GM18867 (cell line): ENCODE results near the gene KNTC1.
A peak's percentile ranks its signal among the peaks of the same experiment; 100 is the strongest.
"Not testable (repeated sequence)": the region's sequence is repeated elsewhere in the genome, so short reads cannot be mapped to it uniquely, and the experiment has no call there.

Experiments
- ATAC-seq: cut with Tn5 transposase; IDR thresholded peaks from one replicate; pipeline ENCODE4 v1.9.1; 2021; ENCODE audit warnings: mild to moderate bottlenecking, moderate library complexity; ENCODE audit not compliant: unreplicated experiment

KNTC1 gene

DNA sequence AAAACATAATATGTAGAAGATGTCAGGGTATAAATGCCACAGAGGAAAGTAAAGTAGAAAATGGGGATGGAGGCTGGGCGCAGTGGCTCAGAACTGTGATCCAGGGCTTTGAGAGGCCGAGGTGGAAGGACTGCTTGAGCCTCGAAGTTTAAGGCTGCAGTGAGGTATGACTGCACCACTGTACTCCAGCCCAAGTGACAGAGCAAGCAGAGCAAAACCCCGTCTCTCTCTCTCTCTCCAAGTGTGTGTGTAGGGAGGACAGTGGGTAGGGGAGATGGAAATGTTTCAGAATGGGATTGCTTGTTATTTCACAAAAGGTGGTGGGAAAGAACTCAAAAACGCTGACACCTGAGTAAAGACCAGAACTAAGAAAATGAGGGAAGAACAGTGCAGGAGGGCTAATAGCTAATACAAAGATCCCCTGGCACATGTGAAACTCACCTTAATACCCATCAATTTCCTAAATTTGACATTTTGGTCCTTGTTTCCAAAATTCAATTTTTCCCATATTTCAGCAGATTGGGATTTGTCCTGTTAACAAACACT, 20.6 kb upstream of the KNTC1 start:
- no peak for ATAC-seq

DNA sequence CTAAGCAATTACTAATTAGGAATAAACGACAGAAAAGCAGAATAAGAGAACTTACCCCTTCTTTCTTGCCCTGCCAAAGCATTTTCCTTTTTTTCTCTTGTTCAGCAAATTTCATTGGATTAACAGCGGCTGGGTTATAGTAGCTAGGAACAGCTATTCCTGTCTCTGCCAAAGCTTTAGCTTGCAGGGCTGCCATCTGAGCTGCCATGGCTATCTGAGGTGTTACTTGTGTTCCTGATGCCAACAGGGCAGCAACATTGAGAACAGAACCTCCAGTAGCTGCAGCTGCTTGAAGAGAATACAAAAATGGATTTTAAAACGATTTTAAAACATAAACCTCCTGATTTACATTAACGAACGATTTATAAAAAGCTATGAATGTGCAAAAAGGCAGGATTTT, 18.9 kb upstream of the KNTC1 start:
- no peak for ATAC-seq

DNA sequence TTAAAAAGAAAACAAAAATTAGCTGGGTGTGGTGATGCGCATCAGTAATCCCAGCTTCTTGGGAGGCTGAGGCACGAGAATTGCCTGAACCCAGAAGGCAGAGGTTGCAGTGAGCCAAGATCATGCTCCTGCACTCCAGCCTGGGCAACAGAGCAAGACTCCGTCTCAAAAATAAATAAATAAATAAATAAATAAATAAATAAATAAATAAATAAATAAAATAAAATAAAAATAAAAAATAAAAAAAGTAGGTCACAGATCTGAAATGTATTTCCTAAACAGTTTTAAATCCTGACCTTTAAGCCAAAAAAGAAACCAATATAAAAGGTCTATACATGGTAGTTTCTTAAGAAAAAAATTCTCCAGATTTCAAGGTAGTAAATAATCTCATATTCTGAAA, 14.0 kb upstream of the KNTC1 start:
- ATAC-seq, result not testable (repeated sequence)

DNA sequence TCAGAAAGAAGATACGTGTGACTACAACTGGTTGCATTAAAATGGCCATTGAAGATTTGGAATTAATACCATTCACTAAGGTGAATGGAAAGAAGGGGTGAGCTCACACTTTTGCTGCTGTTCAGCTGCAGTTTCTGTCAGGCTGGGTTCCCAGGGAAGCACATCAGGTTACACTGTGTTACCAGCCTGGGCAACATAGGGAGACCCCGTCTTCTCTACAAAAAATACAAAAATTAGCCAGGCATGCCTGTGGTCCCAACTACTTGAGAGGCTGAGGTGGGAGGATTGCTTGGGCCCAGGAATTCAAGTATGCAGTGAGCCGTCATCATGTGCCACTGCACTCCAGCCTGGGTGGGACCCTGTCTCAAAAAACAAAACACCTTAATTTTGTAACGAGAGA, 13.4 kb upstream of the KNTC1 start:
- no peak for ATAC-seq

DNA sequence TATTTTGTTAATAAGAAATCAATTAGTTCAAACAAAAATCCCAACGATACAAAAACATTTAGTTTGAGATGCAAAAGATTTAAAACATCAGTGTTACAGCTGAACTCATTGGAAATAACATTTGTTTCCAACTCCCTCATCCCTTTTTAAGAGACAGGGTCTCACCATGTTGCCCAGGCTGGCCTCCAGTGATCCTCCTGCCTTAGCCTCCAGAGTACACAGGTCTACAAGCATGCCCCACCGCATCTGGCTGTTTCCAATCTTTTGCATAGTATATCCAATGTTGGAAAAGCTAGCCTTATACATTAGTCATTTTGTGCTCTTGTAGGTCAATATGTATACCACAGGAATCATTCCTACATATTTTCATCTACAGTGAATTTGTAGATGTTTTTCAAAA, 11.8 kb upstream of the KNTC1 start:
- ATAC-seq, result no peak

DNA sequence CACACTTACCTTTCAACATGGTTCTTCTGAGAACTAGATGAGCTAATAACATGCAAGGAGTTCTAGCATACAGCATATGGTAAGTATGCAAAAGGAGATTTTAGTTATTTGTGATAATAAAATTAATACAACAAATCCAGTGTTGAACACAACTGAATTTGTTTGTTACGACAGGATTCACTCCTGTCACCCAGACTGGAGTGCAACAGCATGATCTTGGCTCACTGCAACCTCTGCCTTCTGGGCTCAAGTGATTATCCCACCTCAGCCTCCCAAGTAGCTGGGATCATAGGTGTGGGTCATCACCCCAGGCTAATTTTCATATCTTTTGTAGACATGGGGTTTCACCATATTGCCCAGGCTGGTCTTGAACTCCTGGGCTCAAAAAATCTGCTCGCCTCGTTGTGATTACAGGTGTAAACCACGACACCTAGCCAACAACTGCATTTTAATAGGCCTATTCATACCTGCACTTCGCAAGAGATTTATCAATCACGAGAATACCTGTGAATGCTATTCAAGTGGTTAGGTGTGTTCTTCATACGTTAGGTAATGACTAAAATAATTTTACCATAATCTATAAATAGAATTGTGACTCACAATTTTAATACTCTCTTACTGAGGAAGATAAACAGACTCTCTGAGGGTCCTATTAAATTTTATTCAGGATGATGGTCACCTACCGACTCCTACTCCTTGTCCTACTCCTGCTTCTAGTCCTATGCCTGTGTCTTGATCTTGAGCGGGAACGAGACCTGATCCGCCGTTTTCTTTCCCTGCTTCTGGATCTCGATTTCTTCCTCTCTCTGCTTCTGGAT, 10.3 kb upstream of the KNTC1 start:
- ATAC-seq, result no peak

DNA sequence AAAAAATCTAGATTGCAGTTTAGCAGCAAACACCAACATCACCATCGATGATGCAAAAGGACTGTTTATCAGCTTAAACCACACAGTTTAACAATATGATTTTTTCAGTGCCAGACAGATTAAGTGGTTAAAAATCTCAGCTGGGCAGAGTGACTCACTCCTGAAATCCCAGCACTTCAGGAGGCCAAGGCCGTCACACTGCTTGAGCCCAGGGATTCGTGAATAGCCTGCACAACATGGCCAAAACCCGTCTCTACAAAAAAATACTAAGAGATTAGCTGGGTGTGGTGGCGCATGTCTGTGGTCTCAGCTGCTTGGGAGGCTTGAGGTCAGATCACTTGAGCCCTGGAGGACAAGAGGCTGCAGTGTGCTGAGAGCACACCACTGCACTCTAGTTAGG, 9.2 kb upstream of the KNTC1 start:
- ATAC-seq, result no peak

DNA sequence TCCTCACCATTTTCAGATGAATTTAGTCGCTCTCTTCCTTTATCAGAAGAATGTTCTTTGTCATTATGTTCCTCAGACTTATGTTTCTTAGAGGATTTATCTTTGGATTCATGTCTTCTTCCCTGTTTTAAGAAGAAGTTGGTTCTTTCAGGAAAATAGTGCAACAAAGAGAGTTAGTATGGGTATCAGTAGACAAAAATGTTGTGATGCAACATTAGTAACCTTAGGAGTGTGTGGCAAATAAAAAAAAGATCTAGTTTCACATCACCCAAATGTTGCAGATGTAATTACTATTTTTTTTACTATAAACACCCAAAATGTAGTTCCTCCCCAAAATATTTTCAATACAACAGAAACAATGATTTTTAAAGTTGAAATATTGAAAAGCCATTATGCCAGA, 8.1 kb upstream of the KNTC1 start:
- no peak for ATAC-seq

DNA sequence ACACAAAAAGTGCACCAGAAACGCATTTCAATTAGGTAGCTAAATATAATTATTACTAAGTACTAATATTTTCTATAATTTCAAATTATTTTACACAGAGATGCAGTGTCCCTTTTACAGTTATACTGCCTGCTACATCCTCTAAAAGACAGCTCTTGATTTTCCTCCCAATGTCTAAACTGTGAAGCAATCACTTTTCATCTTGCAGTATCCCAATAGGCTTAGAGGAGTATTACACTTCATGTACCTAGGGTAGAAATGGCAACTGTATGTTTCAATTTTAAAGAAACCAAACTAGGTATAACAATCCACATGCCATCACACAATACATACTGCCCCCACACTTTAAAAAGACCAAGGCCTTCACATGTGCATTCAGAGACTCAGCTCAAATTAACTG, 7.6 kb upstream of the KNTC1 start:
- ATAC-seq, result no peak

DNA sequence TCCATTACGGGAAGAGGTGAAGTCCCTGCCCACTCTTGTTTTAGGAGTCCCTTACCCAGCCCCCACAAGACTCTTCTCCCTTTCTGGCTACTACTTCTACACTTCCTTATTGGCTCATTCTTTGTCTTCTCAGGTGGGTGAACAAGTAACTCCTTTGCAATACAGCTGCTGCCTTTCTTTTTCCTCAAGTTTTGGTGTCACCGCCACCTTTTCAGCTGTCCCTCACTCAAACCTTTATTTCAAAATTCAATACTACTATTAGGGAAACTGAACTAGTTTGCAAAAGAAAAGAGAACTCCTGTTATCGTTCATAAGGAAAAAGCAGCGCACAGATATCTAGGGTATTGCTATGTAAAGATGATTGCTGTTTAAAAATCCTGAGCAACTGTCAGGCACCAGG, 6.4 kb upstream of the KNTC1 start:
- no peak for ATAC-seq

DNA sequence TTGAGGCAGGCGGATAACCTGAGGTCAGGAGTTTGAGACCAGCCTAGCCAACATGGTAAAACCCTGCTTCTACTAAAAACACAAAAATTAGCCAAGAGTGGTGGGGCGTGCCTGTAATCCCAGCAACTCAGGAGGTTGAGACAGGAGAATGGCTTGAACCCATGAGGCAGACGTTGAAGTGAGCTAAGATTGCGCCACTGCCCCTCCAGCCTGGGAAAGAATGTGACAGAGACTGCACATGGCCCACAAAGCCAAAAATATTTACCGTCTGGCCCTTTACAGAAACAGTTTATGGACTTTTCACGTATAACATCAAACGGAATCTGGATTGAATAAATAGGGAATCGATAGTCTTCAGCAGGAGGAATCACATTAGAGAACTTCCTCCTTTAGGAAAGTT, 3.8 kb upstream of the KNTC1 start:
- ATAC-seq, result no peak

DNA sequence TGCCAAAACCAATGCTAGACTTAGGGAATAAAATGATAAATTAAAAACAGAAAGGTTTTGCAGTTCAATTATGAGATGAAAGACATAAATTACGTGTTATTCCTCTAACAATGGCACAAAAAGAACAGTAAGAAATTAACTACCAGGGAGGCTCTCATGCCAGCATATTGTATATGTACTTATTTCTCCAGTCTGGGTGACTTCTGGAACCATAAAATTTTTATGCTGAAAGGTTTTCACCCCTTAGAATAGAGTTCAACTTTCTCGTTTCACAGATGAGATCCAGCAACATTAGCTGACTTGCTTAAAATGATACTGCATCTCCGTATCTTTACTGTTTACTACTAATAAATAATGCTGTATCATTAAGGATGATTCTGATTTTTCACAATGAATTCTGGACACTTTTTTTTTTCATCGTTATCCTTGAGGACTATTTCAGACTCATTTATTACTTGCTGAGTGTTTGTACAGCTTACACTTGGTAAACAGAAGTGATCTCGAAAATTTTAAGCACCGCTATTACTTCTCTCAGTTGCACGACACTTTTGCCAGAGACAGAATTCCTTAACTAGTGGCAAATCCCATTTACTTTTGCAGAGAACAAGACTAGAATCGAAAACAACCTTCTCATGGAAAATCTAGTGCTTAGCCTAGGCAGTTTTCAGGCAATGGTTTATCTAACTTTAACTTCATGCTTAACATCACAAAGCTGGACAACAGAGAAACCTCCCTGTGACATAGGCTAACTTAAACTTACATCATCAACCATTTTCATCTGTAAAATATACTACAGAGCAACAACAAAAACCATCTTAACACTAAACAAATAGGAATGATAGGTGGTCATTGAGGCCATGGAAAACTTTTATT, 3.0 kb upstream of the KNTC1 start:
- no peak for ATAC-seq

DNA sequence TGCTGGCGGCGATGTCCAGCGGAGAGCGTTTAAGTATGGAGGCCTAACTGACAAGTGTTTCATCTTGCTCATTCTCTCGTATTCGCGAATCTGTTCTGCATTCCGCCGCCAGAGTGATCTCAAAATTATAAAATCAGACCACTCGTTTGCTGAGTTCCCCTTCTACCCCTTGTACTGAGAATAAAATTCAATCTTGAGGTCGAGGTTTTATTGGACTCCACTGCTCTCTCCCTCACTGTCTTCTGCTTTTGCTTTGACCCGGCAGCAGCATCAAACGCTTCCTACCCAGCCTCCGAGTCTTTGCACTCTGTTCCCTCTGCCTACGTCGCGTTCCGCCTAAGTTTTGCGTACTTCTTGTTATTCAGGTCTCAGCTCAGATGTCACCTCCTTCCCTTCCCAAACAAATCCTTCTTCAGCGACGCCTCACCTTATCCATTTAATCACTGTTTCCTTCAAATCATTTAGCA, 462 bp downstream of the KNTC1 start:
- ATAC-seq, result no peak

DNA sequence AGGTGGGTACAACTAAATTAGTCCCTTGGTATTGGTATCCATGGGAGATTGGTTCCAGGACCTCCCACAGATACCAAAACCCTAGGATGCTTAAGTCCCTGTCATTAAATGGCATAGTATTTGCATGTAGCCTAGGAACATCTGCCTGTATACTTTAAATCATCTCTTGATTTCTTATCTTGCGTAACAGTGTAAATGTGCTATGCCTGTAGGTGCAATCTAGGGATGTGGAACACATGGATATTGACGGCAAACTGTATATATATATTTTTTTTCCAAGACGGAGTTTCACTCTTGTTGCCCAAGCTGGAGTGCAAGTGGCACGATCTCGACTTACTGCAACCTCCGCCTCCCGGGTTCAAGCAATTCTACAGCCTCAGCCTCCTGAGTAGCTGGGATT, 1.5 kb downstream of the KNTC1 start:
- ATAC-seq, result no peak

DNA sequence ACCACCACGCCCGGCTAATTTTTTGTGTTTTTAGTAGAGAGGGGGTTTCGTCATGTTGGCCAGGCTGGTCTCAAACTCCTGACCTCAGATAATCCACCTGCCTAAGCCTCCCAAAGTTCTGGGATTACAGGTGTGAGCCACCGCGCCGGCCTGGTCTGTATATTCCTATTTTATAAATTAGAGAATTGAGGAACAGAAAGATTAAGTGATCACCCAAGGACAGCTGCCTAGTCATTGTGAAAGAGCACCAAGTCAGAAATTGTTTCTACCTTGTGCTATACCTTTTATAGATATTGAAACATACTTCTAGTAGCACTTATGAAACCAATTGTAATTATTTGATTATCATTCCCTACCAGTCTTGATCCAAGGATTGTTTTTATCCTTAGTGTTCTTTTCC, 1.9 kb downstream of the KNTC1 start:
- no peak for ATAC-seq

DNA sequence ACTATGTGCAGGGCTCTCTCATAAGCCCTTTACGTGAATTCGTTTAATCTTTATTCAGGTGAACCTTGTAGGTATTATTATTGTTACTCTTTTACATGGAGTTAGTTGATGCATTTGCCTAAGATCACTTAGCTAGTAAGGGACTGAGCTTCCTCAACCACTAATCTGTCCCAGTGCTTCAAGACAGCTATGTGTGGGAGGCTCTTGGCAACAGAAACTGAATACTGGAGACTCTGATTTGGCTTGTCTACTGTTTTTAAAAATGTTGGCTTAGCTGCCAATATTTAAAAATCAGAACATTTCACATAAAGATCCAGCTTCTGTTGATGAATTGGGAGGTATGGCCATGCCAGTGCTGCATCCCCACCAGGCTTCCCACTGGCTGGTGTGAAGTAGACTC, 6.8 kb downstream of the KNTC1 start:
- ATAC-seq, result no peak

DNA sequence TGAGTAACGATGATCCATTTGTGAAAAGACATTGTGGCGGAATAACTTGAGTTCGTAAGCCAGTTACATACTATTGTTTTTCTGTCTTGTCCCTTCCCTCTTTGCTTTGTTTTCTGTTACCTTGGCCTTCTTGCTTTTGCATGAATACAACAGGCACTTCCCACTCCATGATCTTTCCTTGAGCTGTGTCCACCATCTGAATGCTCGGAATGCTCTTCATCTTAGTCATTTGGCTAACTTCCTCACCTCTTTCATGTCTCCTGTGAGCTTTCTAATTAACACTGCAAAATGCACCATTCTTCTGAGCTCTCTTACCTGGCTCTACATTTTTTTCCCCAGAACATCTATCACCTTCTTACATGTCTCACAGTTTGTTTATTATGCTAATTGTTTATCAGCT, 10.0 kb downstream of the KNTC1 start:
- ATAC-seq, result no peak

DNA sequence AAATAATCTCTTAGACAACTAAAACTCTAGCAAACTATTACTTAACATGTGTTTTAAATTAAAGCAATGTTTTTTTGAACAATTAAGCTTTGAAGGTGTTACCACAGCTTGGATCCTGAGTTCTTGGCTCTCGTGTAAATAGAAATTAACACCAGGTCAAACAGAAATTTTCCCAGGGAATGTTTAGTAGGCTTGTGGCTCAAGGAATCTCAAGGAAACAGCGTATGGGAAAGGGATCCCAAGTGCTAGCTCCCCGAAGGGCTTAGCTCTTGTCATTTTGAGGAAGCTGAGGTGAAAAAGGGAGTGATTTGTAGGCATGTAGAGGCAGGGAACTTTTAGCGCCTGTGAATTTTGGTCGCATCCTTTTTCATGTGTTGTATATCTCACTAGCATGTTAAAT, 11.4 kb downstream of the KNTC1 start:
- ATAC-seq, result no peak

DNA sequence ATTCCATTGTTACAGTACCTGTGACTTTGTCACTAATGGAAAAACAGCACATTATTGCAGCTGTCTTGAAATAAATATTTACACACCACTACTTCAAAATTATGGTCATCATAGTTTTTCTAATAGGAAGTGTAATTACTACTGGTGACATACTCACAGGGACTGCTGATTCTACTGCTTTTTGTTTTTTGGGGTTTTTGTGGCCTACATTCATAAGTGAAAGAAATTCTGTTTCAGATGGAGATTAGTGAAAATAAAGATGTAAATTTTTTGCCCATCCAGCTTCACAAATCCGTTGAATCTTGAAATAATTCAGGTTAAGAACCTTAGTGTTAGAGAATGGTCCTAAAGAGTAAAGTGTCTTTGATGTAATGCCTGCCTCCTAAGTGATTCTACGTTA, 17.5 kb downstream of the KNTC1 start:
- ATAC-seq, result peak; percentile 38

DNA sequence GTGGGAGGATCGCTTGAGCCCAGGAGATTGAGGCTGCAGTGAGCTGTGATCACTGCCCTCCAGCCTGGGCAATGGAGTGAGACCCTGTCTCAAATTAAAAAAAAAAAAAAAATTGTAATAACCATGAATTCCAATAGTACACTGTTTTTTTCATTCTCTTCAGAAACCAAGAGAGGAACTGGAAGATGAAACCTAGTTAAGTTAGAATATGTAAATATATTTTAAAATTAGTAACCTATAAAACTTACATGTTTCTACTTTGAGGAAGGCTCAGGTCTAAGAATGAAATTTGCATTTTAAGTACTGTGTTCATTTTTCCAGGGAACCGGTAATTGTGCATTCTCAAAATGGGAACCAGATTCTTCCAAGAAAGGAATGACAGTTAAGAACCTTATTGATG, 18.8 kb downstream of the KNTC1 start:
- no peak for ATAC-seq

DNA sequence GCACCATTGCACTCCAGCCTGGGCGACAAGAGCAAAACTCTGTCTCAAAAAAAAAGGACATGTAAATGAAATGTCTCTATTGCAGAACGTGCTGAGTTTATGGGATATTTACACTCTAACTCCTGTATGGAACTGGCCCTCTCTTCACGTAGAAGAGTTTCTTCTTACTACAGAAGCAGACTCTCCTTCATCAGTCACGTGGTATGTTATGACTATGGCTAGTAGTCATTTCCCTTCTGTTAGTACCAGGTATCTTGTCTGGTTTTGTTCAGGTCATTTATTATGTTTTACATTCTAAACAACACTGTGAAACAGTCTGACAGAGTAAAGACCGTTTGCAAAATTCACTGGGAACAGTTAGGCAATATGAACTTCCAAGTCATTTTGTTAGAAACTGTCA, 20.3 kb downstream of the KNTC1 start:
- ATAC-seq, result no peak
